Transverse colon (tissue), 4 donors: ENCODE data around the gene ERBB3. TPM values are rescaled to one million over a fixed set of nuclear protein-coding genes. Genes with fewer than 3 reads are reported as not detected.

ENCODE experiments used
- DNase-seq: peaks from one replicate; pipeline ENCODE4 v3.0.0-alpha.2; 2019
- H3K27ac ChIP-seq, 4 donors: fragments of 200-600 bp; sonication (generic); 2 replicates each; pipeline ENCODE4 v1.5.1; 2016 to 2018; ENCODE audit warnings: inconsistent platforms in 4 of 4
- H3K27me3 ChIP-seq: fragments of 200-600 bp; sonication (generic); 2 replicates; pipeline ENCODE4 v1.5.1; 2017; ENCODE audit warnings: inconsistent platforms
- H3K36me3 ChIP-seq, 4 donors: fragments of 200-600 bp; sonication (generic); 2 replicates each; pipeline ENCODE4 v1.5.1; 2017 to 2019; ENCODE audit warnings: inconsistent platforms in 4 of 4
- H3K4me1 ChIP-seq, 4 donors: fragments of 200-600 bp; sonication (generic); 2 replicates each; pipeline ENCODE4 v1.5.1; 2017 to 2020; ENCODE audit warnings: inconsistent platforms in 4 of 4
- H3K4me3 ChIP-seq, 4 donors: fragments of 200-600 bp; sonication (generic); 1 replicate in 1 of 4; 2 replicates in 3 of 4; pipeline versions ENCODE4 v1.5.1 to v1.6.1; 2017 to 2019; ENCODE audit warnings: inconsistent platforms in 4 of 4
- H3K9me3 ChIP-seq, 2 donors: fragments of 200-600 bp; sonication (generic); 2 replicates each; pipeline ENCODE4 v1.5.1; 2017 to 2019; ENCODE audit warnings: inconsistent platforms in 2 of 2
- CTCF ChIP-seq, 5 experiments: fragments of 200-600 bp in 3 of 5; fragments of 450-650 bp in 2 of 5; sonication (generic) in 3 of 5; IDR thresholded peaks; 1 replicate in 2 of 5; 2 replicates in 3 of 5; pipeline ENCODE4 v1.5.1; 2016 to 2017; ENCODE audit warnings: antibody characterized with exemption in 5 of 5, inconsistent platforms in 3 of 5, mild to moderate bottlenecking in 2 of 5, moderate library complexity in 1 of 5
- EP300 ChIP-seq: sonication (generic); formaldehyde crosslinking; IDR thresholded peaks from one replicate; pipeline ENCODE4 v1.6.1; 2017; ENCODE audit warnings: antibody characterized with exemption, low read depth
- POLR2A ChIP-seq: fragments of 450-650 bp; IDR thresholded peaks from one replicate; pipeline ENCODE4 v1.6.1; 2016; ENCODE audit warnings: antibody characterized with exemption, mild to moderate bottlenecking, moderate library complexity
- POLR2AphosphoS5 ChIP-seq, 3 donors: sonication (generic); formaldehyde crosslinking; IDR thresholded peaks; one replicate each; pipeline ENCODE4 v1.6.1; 2016; ENCODE audit warnings: antibody characterized with exemption in 3 of 3
- WGBS, 2 donors: methylation state at CpG; one replicate each; pipeline ENCODE4 v1.1.5; 2018; ENCODE audit warnings: low coverage in 1 of 2; 5-methylcytosine and 5-hydroxymethylcytosine counted together
- in situ Hi-C, 4 donors: fragments of 200-750 bp; cut with MboI; loops; one replicate each; pipeline versions ENCODE4 v1.15.0 to v1.15.1; 2017; ENCODE audit warnings: low sequenced_read_pairs in 3 of 4, low pct_ligation_motif_present in 1 of 4, low pct_unique_long_range_greater_than_20kb in 1 of 4
- intact Hi-C: fragments of 100-400 bp; cut with DNase I; formaldehyde crosslinking; loops from one replicate; pipeline ENCODE4 v1.15.1; 2023; ENCODE audit warnings: low total_unique reads
- total RNA-seq, 4 donors: library from RNA; depleted of rRNA; stranded (reverse); fragments of >200 nt; gene quantifications; one replicate each; pipeline ENCODE4 v1.1.0, GENCODE V29; 2016

Gene ERBB3
- total RNA-seq, 4 donors from 2014 or later = 270 to 634 (median 340) TPM

- peaks cover 0 to 64% (median 31%) of the 10 kb centered on the region in 4 donors for H3K36me3 ChIP-seq
Measured at GRCh38 chr12:56137853-56138571, 58.0 kb downstream of the ERBB3 start.

GRCh38 chr12:56141946-56142784 is 62.2 kb downstream of the ERBB3 start:
- TF ChIP-seq EP300 = no peak
- TF ChIP-seq POLR2AphosphoS5 (IDR thresholded peaks at IDR 0.05) = no peak
- TF ChIP-seq POLR2A = no peak
- TF ChIP-seq CTCF (IDR thresholded peaks at IDR 0.05) = no peak
- intact Hi-C loops (no loop called here), in situ Hi-C loops (no loop called here)
- WGBS, 2 donors = 90 to 96% methylated on average over 7 to 19 of the region's 19 CpGs
- Histone ChIP-seq H3K4me3 (no peak overlapping the region), H3K27ac (peak overlapping the region in 1 of 4 donors; percentile 66), H3K27me3 (no peaks in the 10 kb centered on the region), H3K9me3 (no peaks in the 10 kb centered on the region), H3K4me1 (peaks cover 6 to 31% (median 9%) of the 10 kb centered on the region in 4 donors), H3K36me3 (peaks cover 0 to 53% (median 23%) of the 10 kb centered on the region in 4 donors)
- no peak for DNase-seq

More at GRCh38 chr12:56137853-56138571, 58.0 kb downstream of the ERBB3 start:
- Histone ChIP-seq H3K27me3 (no peaks in the 10 kb centered on the region), H3K9me3 (no peaks in the 10 kb centered on the region), H3K4me3 (no peak overlapping the region), H3K4me1 (peaks cover 0 to 2% (median 0%) of the 10 kb centered on the region in 4 donors), H3K27ac (no peak overlapping the region)
- TF ChIP-seq POLR2AphosphoS5 (IDR thresholded peaks at IDR 0.05) = no peak
- no peak for TF ChIP-seq CTCF (IDR thresholded peaks at IDR 0.05)
- no peak for TF ChIP-seq POLR2A
- no peak for TF ChIP-seq EP300
- no peak for DNase-seq
- intact Hi-C loops = no loop called here
- in situ Hi-C loops = no loop called here
- WGBS, 2 donors = 86 to 94% methylated on average over 1 to 14 of the region's 14 CpGs

GRCh38 chr12:56143217-56143616 is 63.3 kb downstream of the ERBB3 start:
- H3K4me1 ChIP-seq = peaks cover 6 to 38% (median 13%) of the 10 kb centered on the region in 4 donors
- intact Hi-C loops = no loop called here
- no peaks in the 10 kb centered on the region for H3K27me3 ChIP-seq
- peaks cover 0 to 42% (median 18%) of the 10 kb centered on the region in 4 donors for H3K36me3 ChIP-seq
- TF ChIP-seq CTCF (IDR thresholded peaks at IDR 0.05) = no peak
- TF ChIP-seq POLR2A = no peak
- no peak for TF ChIP-seq POLR2AphosphoS5 (IDR thresholded peaks at IDR 0.05)
- no peak for TF ChIP-seq EP300
- H3K27ac ChIP-seq = peak overlapping the region; percentile 11 to 66 (median 56)
- in situ Hi-C loops = no loop called here
- DNase-seq = no peak
- WGBS, 2 donors = 61% methylated on average over 4 of the region's 4 CpGs; no CpG with 5 or more reads in 1 of the 2 donors
- no peak overlapping the region for H3K4me3 ChIP-seq
- no peaks in the 10 kb centered on the region for H3K9me3 ChIP-seq

GRCh38 chr12:56143870-56144269 is 63.9 kb downstream of the ERBB3 start:
- Histone ChIP-seq H3K36me3 (peaks cover 0 to 37% (median 15%) of the 10 kb centered on the region in 4 donors), H3K27me3 (no peaks in the 10 kb centered on the region), H3K27ac (peak overlapping the region; percentile 11 to 66 (median 56)), H3K4me3 (no peak overlapping the region), H3K9me3 (no peaks in the 10 kb centered on the region), H3K4me1 (peaks cover 6 to 38% (median 13%) of the 10 kb centered on the region in 4 donors)
- DNase-seq = peak; percentile 62
- in situ Hi-C loops = no loop called here
- intact Hi-C loops = no loop called here
- TF ChIP-seq EP300 = no peak
- no peak for TF ChIP-seq CTCF (IDR thresholded peaks at IDR 0.05)
- TF ChIP-seq POLR2A = peak; percentile 26
- peak in 2 of 3 donors; percentile 22 to 24 for TF ChIP-seq POLR2AphosphoS5 (IDR thresholded peaks at IDR 0.05)
- 73% methylated on average over 8 of the region's 8 CpGs; no CpG with 5 or more reads in 1 of the 2 donors for WGBS, 2 donors
